ENCODE data around the gene ASIC2.

GRCh38 chr17:33121756-33122155 is 171.3 kb downstream of the ASIC2 start:
- TF ChIP-seq, protein P1, sequence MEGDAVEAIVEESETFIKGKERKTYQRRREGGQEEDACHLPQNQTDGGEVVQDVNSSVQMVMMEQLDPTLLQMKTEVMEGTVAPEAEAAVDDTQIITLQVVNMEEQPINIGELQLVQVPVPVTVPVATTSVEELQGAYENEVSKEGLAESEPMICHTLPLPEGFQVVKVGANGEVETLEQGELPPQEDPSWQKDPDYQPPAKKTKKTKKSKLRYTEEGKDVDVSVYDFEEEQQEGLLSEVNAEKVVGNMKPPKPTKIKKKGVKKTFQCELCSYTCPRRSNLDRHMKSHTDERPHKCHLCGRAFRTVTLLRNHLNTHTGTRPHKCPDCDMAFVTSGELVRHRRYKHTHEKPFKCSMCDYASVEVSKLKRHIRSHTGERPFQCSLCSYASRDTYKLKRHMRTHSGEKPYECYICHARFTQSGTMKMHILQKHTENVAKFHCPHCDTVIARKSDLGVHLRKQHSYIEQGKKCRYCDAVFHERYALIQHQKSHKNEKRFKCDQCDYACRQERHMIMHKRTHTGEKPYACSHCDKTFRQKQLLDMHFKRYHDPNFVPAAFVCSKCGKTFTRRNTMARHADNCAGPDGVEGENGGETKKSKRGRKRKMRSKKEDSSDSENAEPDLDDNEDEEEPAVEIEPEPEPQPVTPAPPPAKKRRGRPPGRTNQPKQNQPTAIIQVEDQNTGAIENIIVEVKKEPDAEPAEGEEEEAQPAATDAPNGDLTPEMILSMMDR (IDR thresholded peaks at IDR 0.05; ENCODE audit: insufficient read depth, low read length, poor library complexity, severe bottlenecking): no peak
- no peak for TF ChIP-seq EZH2phosphoT487 (conservative IDR thresholded peaks at IDR 0.05; ENCODE audit: low read length)

Data from SU-DHL-6 (cell line).